Neuronal stem cell (in vitro differentiated cells): ENCODE data around the gene ALPK3.
A peak's percentile ranks its signal among the peaks of the same experiment; 100 is the strongest.

Experiments used
- DNase-seq: peaks from one replicate; pipeline ENCODE4 v3.0.0-alpha.2; 2013; ENCODE audit warnings: low spot score
- H2AFZ ChIP-seq: one replicate; pipeline ENCODE4 v1.6.1; 2013; ENCODE audit warnings: mild to moderate bottlenecking, low read length, inconsistent platforms
- H2AK5ac ChIP-seq: 2 replicates; pipeline ENCODE4 v1.6.1; 2013; ENCODE audit warnings: low read depth, mild to moderate bottlenecking, inconsistent platforms, low read length, moderate library complexity, mixed read lengths
- H2BK120ac ChIP-seq: 2 replicates; pipeline ENCODE4 v1.6.1; 2013; ENCODE audit warnings: low read depth, mild to moderate bottlenecking, inconsistent platforms, low read length, moderate library complexity, mixed read lengths
- H2BK12ac ChIP-seq: one replicate; pipeline ENCODE4 v1.6.1; 2013; ENCODE audit warnings: low read length, inconsistent platforms
- H2BK15ac ChIP-seq: 2 replicates; pipeline ENCODE4 v1.6.1; 2013; ENCODE audit warnings: mild to moderate bottlenecking, low read length, inconsistent platforms, mixed read lengths
- H2BK5ac ChIP-seq: one replicate; pipeline ENCODE4 v1.6.1; 2013; ENCODE audit warnings: inconsistent platforms, mild to moderate bottlenecking, low read length, moderate library complexity
- H3K14ac ChIP-seq: one replicate; pipeline ENCODE4 v1.6.1; 2013; ENCODE audit warnings: low read length, inconsistent platforms
- H3K18ac ChIP-seq: 2 replicates; pipeline ENCODE4 v1.6.1; 2013; ENCODE audit warnings: low read length, inconsistent platforms
- H3K23ac ChIP-seq: 2 replicates; pipeline ENCODE4 v1.6.1; 2013; ENCODE audit warnings: low read depth, mild to moderate bottlenecking, mixed read lengths, low read length, inconsistent platforms; ENCODE audit not compliant: poor library complexity
- H3K27ac ChIP-seq: replicated peaks from 3 replicates; pipeline ENCODE4 v1.5.1; 2013; ENCODE audit warnings: low read length, inconsistent platforms
- H3K27me3 ChIP-seq, 3 experiments: 2 replicates each; pipeline ENCODE4 v1.6.1; 2013; ENCODE audit warnings: low read length in 3 of 3, mild to moderate bottlenecking in 2 of 3, inconsistent platforms in 1 of 3, low read depth in 1 of 3, mixed read lengths in 1 of 3, moderate library complexity in 1 of 3; ENCODE audit not compliant: control insufficient read depth in 3 of 3, insufficient read depth in 3 of 3
- H3K36me3 ChIP-seq, 2 donors: replicated peaks in 1 of 2; 2 replicates each; pipeline ENCODE4 v1.6.1; 2013; ENCODE audit warnings: low read length in 2 of 2; ENCODE audit not compliant: control insufficient read depth in 2 of 2, insufficient read depth in 2 of 2
- H3K4ac ChIP-seq: 2 replicates; pipeline ENCODE4 v1.6.1; 2013; ENCODE audit warnings: inconsistent platforms, mild to moderate bottlenecking, low read length, moderate library complexity
- H3K4me1 ChIP-seq, 2 donors: 1 replicate in 1 of 2; 2 replicates in 1 of 2; pipeline ENCODE4 v1.6.1; 2013; ENCODE audit warnings: low read length in 2 of 2, low read depth in 1 of 2; ENCODE audit not compliant: control insufficient read depth in 2 of 2, insufficient read depth in 1 of 2
- H3K4me2 ChIP-seq: one replicate; pipeline ENCODE4 v1.6.1; 2013; ENCODE audit warnings: mild to moderate bottlenecking, low read length, inconsistent platforms; ENCODE audit not compliant: insufficient read depth, poor library complexity, severe bottlenecking
- H3K4me3 ChIP-seq, 2 donors: 2 replicates each; pipeline ENCODE4 v1.5.1; 2013; ENCODE audit warnings: low read length in 2 of 2, mild to moderate bottlenecking in 2 of 2, inconsistent platforms in 1 of 2, moderate library complexity in 1 of 2
- H3K79me1 ChIP-seq: one replicate; pipeline ENCODE4 v1.6.1; 2013; ENCODE audit warnings: low read depth, mild to moderate bottlenecking, inconsistent platforms, low read length, moderate library complexity
- H3K9ac ChIP-seq: one replicate; pipeline ENCODE4 v1.6.1; 2013; ENCODE audit warnings: mild to moderate bottlenecking, low read depth, low read length, inconsistent platforms; ENCODE audit not compliant: poor library complexity
- H3K9me3 ChIP-seq, 2 donors: replicated peaks in 1 of 2; 2 replicates each; pipeline versions ENCODE3 to v1.6.1; 2013; ENCODE audit warnings: low read length in 2 of 2, mild to moderate bottlenecking in 2 of 2, inconsistent platforms in 1 of 2, low read depth in 1 of 2, mixed read lengths in 1 of 2, moderate library complexity in 1 of 2; ENCODE audit not compliant: control insufficient read depth in 2 of 2, insufficient read depth in 1 of 2
- H4K8ac ChIP-seq: one replicate; pipeline ENCODE4 v1.6.1; 2013; ENCODE audit warnings: low read depth, mild to moderate bottlenecking, inconsistent platforms, low read length, moderate library complexity
- H4K91ac ChIP-seq: one replicate; pipeline ENCODE4 v1.6.1; 2013; ENCODE audit warnings: low read length, low read depth, mild to moderate bottlenecking, inconsistent platforms; ENCODE audit not compliant: poor library complexity
- WGBS, 2 donors: extraction: QIAGEN DNeasy Blood & Tissue Kit; methylation state at CpG; one replicate each; pipeline ENCODE4 v1.1.7; 2013; ENCODE audit warnings: missing lambda C conversion rate in 2 of 2, mixed read lengths in 1 of 2; ENCODE audit not compliant: insufficient read length in 2 of 2, insufficient replicate concordance in 1 of 2; ENCODE audit errors: extremely low coverage in 2 of 2; 5-methylcytosine and 5-hydroxymethylcytosine counted together

Gene ALPK3

DNA sequence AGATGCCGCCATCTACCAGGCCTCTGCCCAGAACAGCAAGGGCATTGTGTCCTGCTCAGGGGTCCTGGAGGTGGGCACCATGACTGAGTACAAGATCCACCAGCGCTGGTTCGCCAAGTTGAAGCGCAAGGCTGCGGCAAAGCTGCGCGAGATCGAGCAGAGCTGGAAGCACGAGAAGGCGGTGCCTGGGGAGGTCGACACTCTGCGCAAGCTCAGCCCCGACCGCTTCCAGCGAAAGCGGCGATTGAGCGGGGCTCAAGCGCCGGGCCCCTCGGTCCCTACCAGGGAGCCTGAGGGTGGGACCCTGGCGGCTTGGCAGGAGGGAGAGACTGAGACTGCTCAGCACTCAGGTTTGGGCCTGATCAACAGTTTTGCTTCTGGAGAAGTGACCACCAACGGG, 22.6 kb downstream of the ALPK3 start:
- Histone ChIP-seq H2BK5ac (no peak overlapping the region), H3K4ac (no peak overlapping the region), H3K4me1 (no peaks in the 10 kb centered on the region), H3K14ac (no peak overlapping the region), H4K91ac (no peak overlapping the region), H3K36me3 (peaks cover 0 to 2% of the 10 kb centered on the region in 2 donors), H2BK12ac (no peak overlapping the region), H2AFZ (no peak overlapping the region), H3K79me1 (no peaks in the 10 kb centered on the region), H2AK5ac (no peak overlapping the region), H2BK15ac (no peak overlapping the region), H3K4me2 (no peak overlapping the region), H2BK120ac (no peak overlapping the region), H3K23ac (peak overlapping the region; percentile 50), H3K18ac (peak overlapping the region; percentile 21), H3K27me3 (peaks cover 0 to 26% (median 0%) of the 10 kb centered on the region in 3 experiments), H3K4me3 (no peak overlapping the region), H3K27ac (no peak overlapping the region), H3K9ac (no peak overlapping the region), H3K9me3 (no peaks in the 10 kb centered on the region), H4K8ac (no peak overlapping the region)
- no peak for DNase-seq
- no CpG with 5 or more reads among the region's 23 CpGs for WGBS, 2 donors

DNA sequence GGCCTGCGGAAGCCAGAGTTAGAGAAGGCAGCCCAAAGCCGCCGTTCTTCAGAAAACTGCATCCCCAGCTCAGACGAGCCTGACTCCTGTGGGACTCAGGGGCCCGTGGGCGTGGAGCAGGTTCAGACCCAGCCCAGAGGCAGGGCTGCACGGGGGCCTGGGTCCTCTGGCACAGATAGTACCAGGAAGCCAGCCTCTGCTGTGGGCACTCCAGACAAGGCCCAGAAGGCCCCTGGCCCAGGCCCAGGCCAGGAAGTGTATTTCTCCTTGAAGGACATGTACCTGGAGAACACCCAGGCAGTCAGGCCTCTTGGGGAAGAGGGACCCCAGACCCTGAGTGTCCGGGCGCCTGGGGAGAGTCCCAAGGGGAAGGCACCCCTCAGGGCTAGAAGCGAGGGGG, 23.1 kb downstream of the ALPK3 start:
- Histone ChIP-seq H3K27me3 (peaks cover 0 to 26% (median 0%) of the 10 kb centered on the region in 3 experiments), H2BK12ac (no peak overlapping the region), H4K91ac (no peak overlapping the region), H3K36me3 (peaks cover 0 to 2% of the 10 kb centered on the region in 2 donors), H4K8ac (no peak overlapping the region), H2BK120ac (no peak overlapping the region), H3K79me1 (no peaks in the 10 kb centered on the region), H3K4me3 (no peak overlapping the region), H2AFZ (no peak overlapping the region), H3K18ac (no peak overlapping the region), H3K9me3 (no peaks in the 10 kb centered on the region), H3K9ac (no peak overlapping the region), H2BK15ac (no peak overlapping the region), H2AK5ac (no peak overlapping the region), H2BK5ac (no peak overlapping the region), H3K23ac (no peak overlapping the region), H3K4me1 (no peaks in the 10 kb centered on the region), H3K27ac (no peak overlapping the region), H3K4ac (no peak overlapping the region), H3K14ac (no peak overlapping the region), H3K4me2 (no peak overlapping the region)
- WGBS, 2 donors, result no CpG with 5 or more reads among the region's 10 CpGs
- no peak for DNase-seq

DNA sequence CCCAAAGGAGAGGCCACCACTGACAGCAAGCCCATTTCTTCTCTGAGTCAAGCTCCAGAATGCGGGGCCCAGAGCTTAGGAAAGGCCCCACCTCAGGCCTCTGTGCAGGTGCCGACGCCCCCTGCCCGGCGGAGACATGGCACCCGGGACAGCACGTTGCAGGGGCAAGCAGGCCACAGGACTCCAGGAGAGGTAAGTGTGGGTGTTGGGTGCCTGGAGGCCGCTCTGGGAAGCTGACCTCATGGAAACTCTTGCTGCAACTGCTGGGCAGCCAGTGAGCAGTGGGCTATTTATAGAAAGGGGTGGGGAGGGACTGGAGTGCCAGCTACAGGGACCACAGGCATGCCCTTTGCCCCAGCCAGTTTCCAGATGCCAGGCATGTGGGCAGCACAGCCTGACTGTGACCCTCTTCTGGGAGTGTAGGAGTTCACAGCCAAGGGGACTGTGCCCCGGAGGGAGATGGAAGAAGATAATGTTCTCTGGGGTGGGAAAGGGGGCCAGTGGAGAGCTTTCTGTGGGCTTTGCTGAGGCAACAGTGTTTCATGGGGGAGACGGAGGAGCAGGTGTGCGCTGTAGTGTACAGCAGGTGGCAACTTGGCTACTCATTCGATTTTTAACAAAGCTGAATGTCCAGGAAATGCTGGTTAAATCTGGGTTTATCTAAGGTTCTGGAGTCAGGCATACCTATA, 23.7 kb downstream of the ALPK3 start:
- no peaks in the 10 kb centered on the region for H3K36me3 ChIP-seq
- no peak overlapping the region for H3K14ac ChIP-seq
- H3K79me1 ChIP-seq, result no peaks in the 10 kb centered on the region
- no peak overlapping the region for H4K91ac ChIP-seq
- no peak overlapping the region for H3K27ac ChIP-seq
- H2BK15ac ChIP-seq, result no peak overlapping the region
- no peak overlapping the region for H3K4ac ChIP-seq
- no peak overlapping the region for H3K4me3 ChIP-seq
- peak overlapping the region; percentile 42 for H3K18ac ChIP-seq
- no peak overlapping the region for H2AFZ ChIP-seq
- no peak overlapping the region for H2BK120ac ChIP-seq
- H3K9ac ChIP-seq, result no peak overlapping the region
- WGBS, 2 donors, result no CpG with 5 or more reads among the region's 12 CpGs
- no peak overlapping the region for H3K23ac ChIP-seq
- H3K4me1 ChIP-seq, result no peaks in the 10 kb centered on the region
- no peak overlapping the region for H2BK12ac ChIP-seq
- H3K27me3 ChIP-seq, result peaks cover 0 to 25% (median 0%) of the 10 kb centered on the region in 3 experiments
- no peak overlapping the region for H4K8ac ChIP-seq
- no peaks in the 10 kb centered on the region for H3K9me3 ChIP-seq
- H3K4me2 ChIP-seq, result no peak overlapping the region
- no peak overlapping the region for H2BK5ac ChIP-seq
- H2AK5ac ChIP-seq, result no peak overlapping the region
- DNase-seq, result no peak

DNA sequence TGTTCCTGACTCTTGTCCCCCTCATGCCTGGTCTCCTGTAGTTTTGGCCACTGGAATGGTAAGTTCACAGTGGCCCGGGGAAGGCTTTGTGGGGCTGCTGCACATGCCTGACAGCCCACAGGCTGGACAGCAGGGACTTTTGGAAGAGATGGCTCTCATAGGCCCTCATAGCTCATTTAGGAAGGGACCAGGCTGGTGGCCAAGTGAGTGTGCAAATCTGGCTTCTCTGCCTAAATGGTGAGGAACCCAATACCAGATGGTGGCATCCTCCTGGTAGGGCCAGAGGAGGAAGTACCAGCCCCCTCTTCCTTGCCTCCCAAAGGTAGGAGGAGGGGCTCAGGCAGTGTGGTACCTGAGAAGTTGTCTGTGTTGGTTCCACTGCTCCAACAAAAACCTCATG, 25.6 kb downstream of the ALPK3 start:
- H3K79me1 ChIP-seq, result no peaks in the 10 kb centered on the region
- H3K4ac ChIP-seq, result no peak overlapping the region
- no peaks in the 10 kb centered on the region for H3K4me1 ChIP-seq
- H2AFZ ChIP-seq, result no peak overlapping the region
- no CpG with 5 or more reads among the region's 1 CpG for WGBS, 2 donors
- no peak overlapping the region for H4K91ac ChIP-seq
- H3K36me3 ChIP-seq, result no peaks in the 10 kb centered on the region
- no peak overlapping the region for H3K23ac ChIP-seq
- no peak overlapping the region for H3K14ac ChIP-seq
- H3K27ac ChIP-seq, result no peak overlapping the region
- H2AK5ac ChIP-seq, result no peak overlapping the region
- no peak overlapping the region for H2BK5ac ChIP-seq
- DNase-seq, result no peak
- no peak overlapping the region for H4K8ac ChIP-seq
- H2BK12ac ChIP-seq, result no peak overlapping the region
- H3K27me3 ChIP-seq, result peaks cover 0 to 11% (median 0%) of the 10 kb centered on the region in 3 experiments
- no peak overlapping the region for H3K4me2 ChIP-seq
- peaks cover 0 to 9% of the 10 kb centered on the region in 2 donors for H3K9me3 ChIP-seq
- no peak overlapping the region for H3K18ac ChIP-seq
- no peak overlapping the region for H2BK15ac ChIP-seq
- no peak overlapping the region for H2BK120ac ChIP-seq
- H3K9ac ChIP-seq, result peak overlapping the region; percentile 15
- no peak overlapping the region for H3K4me3 ChIP-seq
